ENCODE results near the gene TASOR2.

The TASOR2 gene

GRCh38 chr10:5670662-5671375, 13.8 kb upstream of the TASOR2 start:
- no peak for DNase-seq (ENCODE audit: low read depth)
- TF ChIP-seq CTCF (conservative IDR thresholded peaks at IDR 0.05; ENCODE audit: low read depth, low read length), result no peak
- H3K4me3 ChIP-seq (ENCODE audit: low read depth, low read length), result no peak overlapping the region

- H3K4me3 ChIP-seq (ENCODE audit: low read depth, low read length), result no peak overlapping the region
- DNase-seq (ENCODE audit: low read depth), result no peak
- TF ChIP-seq CTCF (conservative IDR thresholded peaks at IDR 0.05; ENCODE audit: low read depth, low read length), result no peak
Observed at GRCh38 chr10:5678397-5679036, 6.1 kb upstream of the TASOR2 start.

- no peak overlapping the region for H3K4me3 ChIP-seq (ENCODE audit: low read depth, low read length)
- TF ChIP-seq CTCF (conservative IDR thresholded peaks at IDR 0.05; ENCODE audit: low read depth, low read length), result no peak
- no peak for DNase-seq (ENCODE audit: low read depth)
Observed at GRCh38 chr10:5679037-5679435, 5.6 kb upstream of the TASOR2 start.

- TF ChIP-seq CTCF (conservative IDR thresholded peaks at IDR 0.05; ENCODE audit: low read depth, low read length), result no peak
- no peak for DNase-seq (ENCODE audit: low read depth)
Observed at GRCh38 chr10:5679606-5680005, 5.0 kb upstream of the TASOR2 start.

GRCh38 chr10:5681930-5682329, 2.7 kb upstream of the TASOR2 start:
- DNase-seq (ENCODE audit: low read depth), result no peak
- H3K4me3 ChIP-seq (ENCODE audit: low read depth, low read length), result no peak overlapping the region
- no peak for TF ChIP-seq CTCF (conservative IDR thresholded peaks at IDR 0.05; ENCODE audit: low read depth, low read length)

More at GRCh38 chr10:5679606-5680005, 5.0 kb upstream of the TASOR2 start:
- no peak overlapping the region for H3K4me3 ChIP-seq (ENCODE audit: low read depth, low read length)

GRCh38 chr10:5683065-5683464, 1.6 kb upstream of the TASOR2 start:
- no peak for DNase-seq (ENCODE audit: low read depth)
- no peak overlapping the region for H3K4me3 ChIP-seq (ENCODE audit: low read depth, low read length)
- TF ChIP-seq CTCF (conservative IDR thresholded peaks at IDR 0.05; ENCODE audit: low read depth, low read length), result no peak
